Progenitor cell of endocrine pancreas (in vitro differentiated cells): ENCODE results near the gene FKRP. TPM values are rescaled to one million over a fixed set of nuclear protein-coding genes. Genes with fewer than 3 reads are reported as not detected.
"Not testable (repeated sequence)": the region's sequence is repeated elsewhere in the genome, so short reads cannot be mapped to it uniquely, and the experiment has no call there.

ENCODE experiments used
- DNase-seq: peaks from one replicate; pipeline ENCODE4 v3.0.0; 2021; ENCODE audit warnings: low spot score; ENCODE audit not compliant: unreplicated experiment
- H3K27ac Mint-ChIP-seq: 2 replicates; pipeline ENCODE4 v1.8.0; 2021; ENCODE audit warnings: mild to moderate bottlenecking, moderate library complexity, mixed read lengths
- H3K27me3 Mint-ChIP-seq: 2 replicates; pipeline ENCODE4 v1.8.0; 2021; ENCODE audit warnings: mixed read lengths
- H3K36me3 Mint-ChIP-seq: 2 replicates; pipeline ENCODE4 v1.8.0; 2022; ENCODE audit warnings: mixed read lengths; ENCODE audit not compliant: insufficient read depth
- H3K4me1 Mint-ChIP-seq: 2 replicates; pipeline ENCODE4 v1.8.0; 2021; ENCODE audit warnings: low read depth, mixed read lengths
- H3K4me3 Mint-ChIP-seq: 2 replicates; pipeline ENCODE4 v1.8.0; 2021; ENCODE audit warnings: low read depth, mild to moderate bottlenecking, moderate library complexity, mixed read lengths
- H3K9me3 Mint-ChIP-seq: 2 replicates; pipeline ENCODE4 v1.8.0; 2021; ENCODE audit warnings: low read depth, mixed read lengths
- CTCF ChIP-seq: fragments of 200-600 bp; sonication (generic); IDR thresholded peaks from one replicate; pipeline ENCODE4 v1.5.0; 2021; ENCODE audit warnings: antibody characterized with exemption, mild to moderate bottlenecking; ENCODE audit not compliant: unreplicated experiment
- total RNA-seq: library from RNA; stranded (reverse); gene quantifications from 2 replicates; pipeline ENCODE4 v1.2.1, GENCODE V29; 2021

FKRP gene
- total RNA-seq, 1 donor from 2014 or later, result 44.1 TPM

- Mint-ChIP-seq H3K4me3 (no peak overlapping the region), H3K27me3 (no peaks in the 10 kb centered on the region), H3K36me3 (peaks cover 10% of the 10 kb centered on the region), H3K9me3 (no peaks in the 10 kb centered on the region), H3K4me1 (no peaks in the 10 kb centered on the region), H3K27ac (no peak overlapping the region)
- DNase-seq, result no peak
- TF ChIP-seq CTCF, result no peak
Measured at GRCh38 chr19:46755853-46756543, 10.1 kb downstream of the FKRP start.

GRCh38 chr19:46756544-46756888, 10.7 kb downstream of the FKRP start:
- H3K4me1 Mint-ChIP-seq, result no peaks in the 10 kb centered on the region
- no peak for TF ChIP-seq CTCF
- H3K27me3 Mint-ChIP-seq, result no peaks in the 10 kb centered on the region
- H3K36me3 Mint-ChIP-seq, result peaks cover 10% of the 10 kb centered on the region
- DNase-seq, result no peak
- H3K27ac Mint-ChIP-seq, result no peak overlapping the region
- no peak overlapping the region for H3K4me3 Mint-ChIP-seq
- no peaks in the 10 kb centered on the region for H3K9me3 Mint-ChIP-seq

- peaks cover 5% of the 10 kb centered on the region for H3K36me3 Mint-ChIP-seq
- DNase-seq, result no peak
- no peaks in the 10 kb centered on the region for H3K9me3 Mint-ChIP-seq
- H3K27me3 Mint-ChIP-seq, result no peaks in the 10 kb centered on the region
- H3K27ac Mint-ChIP-seq, result no peak overlapping the region
- no peak overlapping the region for H3K4me3 Mint-ChIP-seq
- H3K4me1 Mint-ChIP-seq, result no peaks in the 10 kb centered on the region
- TF ChIP-seq CTCF, result no peak
Measured at GRCh38 chr19:46759206-46759605, 13.3 kb downstream of the FKRP start.

- peaks cover 5% of the 10 kb centered on the region for H3K36me3 Mint-ChIP-seq
- TF ChIP-seq CTCF, result no peak
- no peaks in the 10 kb centered on the region for H3K4me1 Mint-ChIP-seq
- H3K27me3 Mint-ChIP-seq, result no peaks in the 10 kb centered on the region
- H3K9me3 Mint-ChIP-seq, result no peaks in the 10 kb centered on the region
- no peak overlapping the region for H3K27ac Mint-ChIP-seq
- no peak overlapping the region for H3K4me3 Mint-ChIP-seq
- DNase-seq, result no peak
Measured at GRCh38 chr19:46759817-46760333, 14.0 kb downstream of the FKRP start.

- no peaks in the 10 kb centered on the region for H3K4me1 Mint-ChIP-seq
- no peaks in the 10 kb centered on the region for H3K27me3 Mint-ChIP-seq
- H3K4me3 Mint-ChIP-seq, result no peak overlapping the region
- no peak for TF ChIP-seq CTCF
- no peaks in the 10 kb centered on the region for H3K9me3 Mint-ChIP-seq
- no peak for DNase-seq
- peaks cover 5% of the 10 kb centered on the region for H3K36me3 Mint-ChIP-seq
- no peak overlapping the region for H3K27ac Mint-ChIP-seq
Measured at GRCh38 chr19:46760363-46760762, 14.5 kb downstream of the FKRP start.

- not testable (repeated sequence) for H3K4me3 Mint-ChIP-seq
Measured at GRCh38 chr19:46760897-46761296, 15.0 kb downstream of the FKRP start.

More at GRCh38 chr19:46760897-46761296, 15.0 kb downstream of the FKRP start:
- H3K4me1 Mint-ChIP-seq, H3K27me3 Mint-ChIP-seq, H3K27ac Mint-ChIP-seq, DNase-seq, H3K9me3 Mint-ChIP-seq, H3K36me3 Mint-ChIP-seq: not testable (repeated sequence)
